ENCODE measurements around the gene CYP46A1.

- TF ChIP-seq CTCF (IDR thresholded peaks at IDR 0.05), result no peak
- no peak for TF ChIP-seq POLR2A (IDR thresholded peaks at IDR 0.05)
These were observed 22.2 kb downstream of the CYP46A1 start for GRCh38 chr14:99706107-99706900.

Data from uterus (tissue), 2 donors.